Left colon (tissue), 2 donors: Measurements from ENCODE around the gene DACT1. TPM values are rescaled to one million over a fixed set of nuclear protein-coding genes. Genes with fewer than 3 reads are reported as not detected.
"Not testable (repeated sequence)": the region's sequence is repeated elsewhere in the genome, so short reads cannot be mapped to it uniquely, and the experiment has no call there.

Experiments
- ATAC-seq: fragments of 200-7000 bp; cut with Tn5 transposase; one replicate; pipeline ENCODE4 v1.9.1; 2020; ENCODE audit warnings: mild to moderate bottlenecking, moderate library complexity
- DNase-seq, 2 donors: peaks; one replicate each; pipeline ENCODE4 v3.0.0-alpha.2; 2020
- intact Hi-C, 2 donors: fragments of 100-400 bp; cut with DNase I in 1 of 2; cut with micrococcal nuclease in 1 of 2; formaldehyde crosslinking; loops; one replicate each; pipeline versions ENCODE4 v1.11.2 to v1.14.0; 2022; cut with DNase I, micrococcal nuclease
- long read RNA-seq: library from polyadenylated mRNA; unstranded; transcript quantifications from one replicate; pipeline ENCODE4 v2.0.0, GENCODE V29; 2021
- total RNA-seq, 2 donors: library from RNA; stranded (reverse); fragmentation: NEBNext Ultra II Directional; extraction: Animal tissue kit (Norgen Biotek cat#: 25700); gene quantifications; one replicate each; pipeline ENCODE4 v1.2.1, GENCODE V29; 2021
- donor health status: DM: no; HTN: no; CAD: no.
- donor health status: DM: yes; HTN: yes; CAD: no.

The DACT1 gene
- 1 to 10 TPM; 1.3 to 3.8 TPM for total RNA-seq
- long read RNA-seq, partial matches to known transcripts: 0 of 3 reads
- long read RNA-seq, other reads (novel, unspliced or antisense): 3 of 3 reads

- intact Hi-C loops: loop anchor here in 1 of 2 donors (10.0 kb wide), 1 partner anchor 133 kb away; no protein-coding TSS in a partner anchor
- ATAC-seq: peak; percentile 66
- DNase-seq: peak; percentile 47 to 55
Measured at GRCh38 chr14:58637391-58638230, at the start of gene DACT1. Gene DACT1 (plus strand): TSS chr14:58637962. CDS start chr14:58638203, 241 bp downstream.

- DNase-seq: not testable (repeated sequence)
Measured at GRCh38 chr14:58588321-58588720, 49.4 kb upstream of the DACT1 start.

GRCh38 chr14:58593977-58594376, 43.8 kb upstream of the DACT1 start:
- DNase-seq (no peak), ATAC-seq (no peak)
- intact Hi-C loops: no loop called here

More at GRCh38 chr14:58588321-58588720, 49.4 kb upstream of the DACT1 start:
- intact Hi-C loops, ATAC-seq: not testable (repeated sequence)

- no peak for ATAC-seq
- intact Hi-C loops: no loop called here
Measured at GRCh38 chr14:58597041-58597440, 40.7 kb upstream of the DACT1 start.

GRCh38 chr14:58598028-58598803, 39.5 kb upstream of the DACT1 start:
- intact Hi-C loops: no loop called here
- ATAC-seq (no peak), DNase-seq (no peak)

More at GRCh38 chr14:58597041-58597440, 40.7 kb upstream of the DACT1 start:
- DNase-seq: no peak

GRCh38 chr14:58598804-58599525, 38.8 kb upstream of the DACT1 start:
- ATAC-seq (no peak), DNase-seq (no peak)

GRCh38 chr14:58599707-58600106, 38.1 kb upstream of the DACT1 start:
- intact Hi-C loops: no loop called here
- DNase-seq (no peak), ATAC-seq (no peak)

More at GRCh38 chr14:58598804-58599525, 38.8 kb upstream of the DACT1 start:
- intact Hi-C loops: no loop called here

GRCh38 chr14:58605465-58605864, 32.3 kb upstream of the DACT1 start:
- intact Hi-C loops: no loop called here
- no peak for DNase-seq
- ATAC-seq: no peak

- no peak for ATAC-seq
- no peak for DNase-seq
- intact Hi-C loops: no loop called here
Measured at GRCh38 chr14:58607131-58607951, 30.4 kb upstream of the DACT1 start.

- ATAC-seq: no peak
- no peak for DNase-seq
- intact Hi-C loops: no loop called here
Measured at GRCh38 chr14:58607952-58608317, 29.8 kb upstream of the DACT1 start.

GRCh38 chr14:58617619-58618018, 20.1 kb upstream of the DACT1 start:
- ATAC-seq: no peak

GRCh38 chr14:58620011-58620410, 17.8 kb upstream of the DACT1 start:
- DNase-seq (no peak), ATAC-seq (no peak)
- intact Hi-C loops: no loop called here

More at GRCh38 chr14:58617619-58618018, 20.1 kb upstream of the DACT1 start:
- DNase-seq: no peak
- intact Hi-C loops: no loop called here

GRCh38 chr14:58625438-58625837, 12.3 kb upstream of the DACT1 start:
- intact Hi-C loops: no loop called here
- ATAC-seq (no peak), DNase-seq (no peak)

- DNase-seq: no peak
- intact Hi-C loops: no loop called here
- ATAC-seq: no peak
Measured at GRCh38 chr14:58626431-58626831, 11.3 kb upstream of the DACT1 start.

GRCh38 chr14:58628406-58628805, 9.4 kb upstream of the DACT1 start:
- DNase-seq (no peak), ATAC-seq (no peak)
- intact Hi-C loops: no loop called here

- intact Hi-C loops: no loop called here
Measured at GRCh38 chr14:58629281-58629680, 8.5 kb upstream of the DACT1 start.

GRCh38 chr14:58631732-58632131, 6.0 kb upstream of the DACT1 start:
- no peak for ATAC-seq
- DNase-seq: no peak
- intact Hi-C loops: loop anchor here in 1 of 2 donors (10.0 kb wide), 1 partner anchor 127 kb away; no protein-coding TSS in a partner anchor

More at GRCh38 chr14:58629281-58629680, 8.5 kb upstream of the DACT1 start:
- ATAC-seq: no peak
- no peak for DNase-seq

- intact Hi-C loops: loop anchor here in 1 of 2 donors (10.0 kb wide), 1 partner anchor 129 kb away; no protein-coding TSS in a partner anchor
- ATAC-seq (no peak), DNase-seq (no peak)
Measured at GRCh38 chr14:58633831-58634230, 3.9 kb upstream of the DACT1 start.
